HL-60 (cell line): ENCODE measurements around the gene ALG6.
"Not testable (repeated sequence)": the region's sequence is repeated elsewhere in the genome, so short reads cannot be mapped to it uniquely, and the experiment has no call there.

Source experiments
- DNase-seq, 2 experiments: peaks; one replicate each; pipeline ENCODE4 v3.0.0-alpha.2; 2010 to 2020; ENCODE audit warnings: low read depth in 1 of 2, low spot score in 1 of 2
- H3K27ac ChIP-seq: fragments of 250-450 bp; sonication (Bioruptor Pico); replicated peaks from 2 replicates; pipeline ENCODE4 v1.5.1; 2020; ENCODE audit warnings: mild to moderate bottlenecking, moderate library complexity
- H3K27me3 ChIP-seq: fragments of 250-450 bp; sonication (Bioruptor Pico); 2 replicates; pipeline ENCODE4 v1.5.1; 2021; ENCODE audit warnings: mild to moderate bottlenecking, moderate library complexity; ENCODE audit not compliant: insufficient read depth, poor library complexity, severe bottlenecking
- H3K4me3 ChIP-seq: replicated peaks from 2 replicates; pipeline ENCODE4 v1.5.1; 2011; ENCODE audit warnings: mild to moderate bottlenecking, control low read depth, low read length; ENCODE audit not compliant: insufficient read depth
- GABPA ChIP-seq: IDR thresholded peaks from 2 replicates; pipeline ENCODE4 v1.6.1; 2012; ENCODE audit warnings: low read depth
- POLR2AphosphoS5 ChIP-seq: IDR thresholded peaks from 2 replicates; pipeline ENCODE4 v1.6.1; 2012; ENCODE audit warnings: low read depth
- SPI1 ChIP-seq: IDR thresholded peaks from 2 replicates; pipeline ENCODE4 v1.6.1; 2012; ENCODE audit warnings: low read depth, mild to moderate bottlenecking, borderline replicate concordance
- TF ChIP-seq, protein P1 (sequence below): IDR thresholded peaks from one replicate; pipeline ENCODE4 v1.5.1; 2011; ENCODE audit warnings: low read length, control low read depth, inconsistent platforms; ENCODE audit not compliant: insufficient read depth
- TF ChIP-seq, protein P2 (sequence below): IDR thresholded peaks from 2 replicates; pipeline ENCODE4 v1.6.1; 2012; ENCODE audit warnings: low read depth; ENCODE audit not compliant: insufficient replicate concordance

The ALG6 gene

DNA sequence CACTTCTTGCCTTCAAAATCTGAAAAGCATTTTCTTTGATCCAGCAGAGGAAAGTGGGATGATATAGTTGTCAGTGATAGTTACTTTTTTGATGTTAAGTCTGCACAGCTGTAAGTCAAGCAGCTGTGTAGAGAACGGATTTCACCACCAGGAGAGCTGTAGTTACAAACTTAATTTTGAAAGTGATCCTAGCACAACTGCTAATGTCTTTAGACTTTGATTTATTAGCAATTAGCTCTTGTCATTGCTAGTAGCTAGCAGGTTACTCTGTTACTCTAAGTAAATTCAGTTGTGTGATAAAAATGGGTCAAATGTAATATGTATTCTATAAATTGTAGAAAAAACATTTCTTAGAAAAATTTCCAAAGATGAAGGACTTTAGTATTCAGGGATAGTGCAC is 46.0 kb downstream of the ALG6 start:
- TF ChIP-seq SPI1 = no peak
- TF ChIP-seq GABPA = no peak
- TF ChIP-seq, protein P1, sequence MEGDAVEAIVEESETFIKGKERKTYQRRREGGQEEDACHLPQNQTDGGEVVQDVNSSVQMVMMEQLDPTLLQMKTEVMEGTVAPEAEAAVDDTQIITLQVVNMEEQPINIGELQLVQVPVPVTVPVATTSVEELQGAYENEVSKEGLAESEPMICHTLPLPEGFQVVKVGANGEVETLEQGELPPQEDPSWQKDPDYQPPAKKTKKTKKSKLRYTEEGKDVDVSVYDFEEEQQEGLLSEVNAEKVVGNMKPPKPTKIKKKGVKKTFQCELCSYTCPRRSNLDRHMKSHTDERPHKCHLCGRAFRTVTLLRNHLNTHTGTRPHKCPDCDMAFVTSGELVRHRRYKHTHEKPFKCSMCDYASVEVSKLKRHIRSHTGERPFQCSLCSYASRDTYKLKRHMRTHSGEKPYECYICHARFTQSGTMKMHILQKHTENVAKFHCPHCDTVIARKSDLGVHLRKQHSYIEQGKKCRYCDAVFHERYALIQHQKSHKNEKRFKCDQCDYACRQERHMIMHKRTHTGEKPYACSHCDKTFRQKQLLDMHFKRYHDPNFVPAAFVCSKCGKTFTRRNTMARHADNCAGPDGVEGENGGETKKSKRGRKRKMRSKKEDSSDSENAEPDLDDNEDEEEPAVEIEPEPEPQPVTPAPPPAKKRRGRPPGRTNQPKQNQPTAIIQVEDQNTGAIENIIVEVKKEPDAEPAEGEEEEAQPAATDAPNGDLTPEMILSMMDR = no peak
- TF ChIP-seq, protein P2, sequence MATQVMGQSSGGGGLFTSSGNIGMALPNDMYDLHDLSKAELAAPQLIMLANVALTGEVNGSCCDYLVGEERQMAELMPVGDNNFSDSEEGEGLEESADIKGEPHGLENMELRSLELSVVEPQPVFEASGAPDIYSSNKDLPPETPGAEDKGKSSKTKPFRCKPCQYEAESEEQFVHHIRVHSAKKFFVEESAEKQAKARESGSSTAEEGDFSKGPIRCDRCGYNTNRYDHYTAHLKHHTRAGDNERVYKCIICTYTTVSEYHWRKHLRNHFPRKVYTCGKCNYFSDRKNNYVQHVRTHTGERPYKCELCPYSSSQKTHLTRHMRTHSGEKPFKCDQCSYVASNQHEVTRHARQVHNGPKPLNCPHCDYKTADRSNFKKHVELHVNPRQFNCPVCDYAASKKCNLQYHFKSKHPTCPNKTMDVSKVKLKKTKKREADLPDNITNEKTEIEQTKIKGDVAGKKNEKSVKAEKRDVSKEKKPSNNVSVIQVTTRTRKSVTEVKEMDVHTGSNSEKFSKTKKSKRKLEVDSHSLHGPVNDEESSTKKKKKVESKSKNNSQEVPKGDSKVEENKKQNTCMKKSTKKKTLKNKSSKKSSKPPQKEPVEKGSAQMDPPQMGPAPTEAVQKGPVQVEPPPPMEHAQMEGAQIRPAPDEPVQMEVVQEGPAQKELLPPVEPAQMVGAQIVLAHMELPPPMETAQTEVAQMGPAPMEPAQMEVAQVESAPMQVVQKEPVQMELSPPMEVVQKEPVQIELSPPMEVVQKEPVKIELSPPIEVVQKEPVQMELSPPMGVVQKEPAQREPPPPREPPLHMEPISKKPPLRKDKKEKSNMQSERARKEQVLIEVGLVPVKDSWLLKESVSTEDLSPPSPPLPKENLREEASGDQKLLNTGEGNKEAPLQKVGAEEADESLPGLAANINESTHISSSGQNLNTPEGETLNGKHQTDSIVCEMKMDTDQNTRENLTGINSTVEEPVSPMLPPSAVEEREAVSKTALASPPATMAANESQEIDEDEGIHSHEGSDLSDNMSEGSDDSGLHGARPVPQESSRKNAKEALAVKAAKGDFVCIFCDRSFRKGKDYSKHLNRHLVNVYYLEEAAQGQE = no peak
- TF ChIP-seq POLR2AphosphoS5 = no peak

DNA sequence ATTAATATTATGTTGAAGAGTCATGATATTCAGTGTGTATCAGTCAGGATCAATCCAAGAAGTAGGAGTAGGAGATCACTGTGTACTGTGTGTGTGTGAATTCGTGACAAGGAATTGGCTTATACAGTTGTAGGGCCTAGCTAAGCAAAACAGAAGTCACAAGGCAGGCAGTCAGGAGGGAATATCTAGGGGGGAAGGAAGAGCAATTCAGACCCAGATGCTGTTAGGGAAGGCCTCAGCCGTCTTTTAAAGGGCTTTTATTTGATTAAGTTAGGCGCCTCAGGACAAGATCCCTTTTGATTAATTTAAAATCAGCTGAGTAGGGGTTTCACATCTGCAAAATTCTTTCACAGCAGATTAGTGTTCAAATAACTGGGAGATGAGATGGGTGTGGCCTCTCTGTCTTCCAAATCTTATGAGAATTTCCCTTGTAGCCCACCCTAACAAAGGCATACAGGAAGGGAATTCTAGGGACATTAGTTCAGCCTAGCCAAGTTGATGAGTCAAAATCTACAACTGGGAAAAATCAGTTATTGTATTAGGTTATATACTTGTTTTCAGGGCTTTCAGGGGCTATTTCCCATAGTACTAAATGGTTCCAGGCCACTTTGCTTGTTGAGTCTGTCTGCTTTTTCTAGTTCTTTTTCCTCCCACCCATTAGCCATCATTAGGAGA is 47.4 kb downstream of the ALG6 start:
- no peak for TF ChIP-seq SPI1
- no peak overlapping the region for H3K4me3 ChIP-seq
- no peak overlapping the region for H3K27ac ChIP-seq
- no peak for DNase-seq
- H3K27me3 ChIP-seq = no peaks in the 10 kb centered on the region

More for the DNA sequence above, 46.0 kb downstream of the ALG6 start:
- Histone ChIP-seq H3K27me3 (no peaks in the 10 kb centered on the region), H3K27ac (no peak overlapping the region), H3K4me3 (no peak overlapping the region)
- no peak for DNase-seq

DNA sequence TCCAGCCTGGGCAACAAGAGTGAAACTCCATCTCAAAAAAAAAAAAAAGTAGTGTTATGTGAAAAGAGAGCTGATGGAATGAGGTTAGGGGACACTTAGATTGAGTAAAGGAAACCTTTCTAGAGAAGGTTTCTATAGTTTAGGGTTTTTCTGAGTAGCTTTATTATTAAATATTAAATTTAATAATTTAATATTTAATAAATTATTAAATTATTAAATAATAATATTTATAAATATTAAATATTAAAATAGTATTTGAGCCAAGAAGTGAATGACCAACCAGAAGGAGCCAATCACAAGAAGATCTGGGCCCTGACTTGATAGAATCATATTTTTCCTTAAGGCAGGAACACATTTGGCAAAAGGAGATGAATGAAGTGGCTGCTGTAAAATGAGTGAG is 50.7 kb downstream of the ALG6 start:
- no peak for DNase-seq
- TF ChIP-seq, protein P1 = no peak
- TF ChIP-seq GABPA (no peak), SPI1 (no peak), POLR2AphosphoS5 (no peak)
- TF ChIP-seq, protein P2 = no peak
- no peaks in the 10 kb centered on the region for H3K27me3 ChIP-seq

DNA sequence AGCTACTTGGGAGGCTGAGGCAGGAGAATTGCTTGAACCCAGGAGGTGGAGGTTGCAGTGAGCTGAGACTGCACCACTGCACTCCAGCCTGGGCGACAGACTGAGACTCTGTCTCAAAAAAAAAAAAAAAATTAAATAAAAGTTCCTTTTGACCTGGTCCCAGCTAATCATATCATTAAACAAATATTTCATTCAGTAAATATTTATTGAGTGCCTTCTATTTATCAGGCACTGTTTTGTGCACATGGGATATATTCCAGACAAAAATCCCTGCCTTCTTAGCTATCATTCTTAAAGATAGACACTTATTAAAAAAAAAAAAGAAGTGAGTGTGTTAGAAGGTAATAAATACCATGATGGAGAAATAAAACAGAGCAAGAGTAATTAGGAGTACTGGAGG is 53.3 kb downstream of the ALG6 start:
- not testable (repeated sequence) for H3K4me3 ChIP-seq, H3K27ac ChIP-seq, DNase-seq, H3K27me3 ChIP-seq

More for the DNA sequence above, 50.7 kb downstream of the ALG6 start:
- H3K4me3 ChIP-seq = no peak overlapping the region
- H3K27ac ChIP-seq = no peak overlapping the region

DNA sequence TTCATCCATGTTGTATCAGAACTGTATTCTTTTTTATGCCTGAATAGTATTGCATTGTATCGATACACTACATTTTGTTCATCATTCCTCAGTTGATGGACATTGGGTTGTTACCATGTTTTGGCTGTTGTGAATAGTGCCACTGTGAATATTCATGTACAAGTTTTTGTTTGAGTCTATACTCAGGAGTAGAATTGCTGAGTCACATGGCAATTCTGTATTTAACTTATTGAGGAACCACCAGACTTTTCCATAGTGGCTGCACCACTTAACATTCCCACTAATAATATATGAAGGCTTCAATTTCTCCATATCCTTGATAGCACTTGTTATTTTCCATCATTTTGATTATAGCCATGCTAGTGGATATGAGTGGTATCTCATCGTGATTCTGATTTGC is 56.2 kb downstream of the ALG6 start:
- TF ChIP-seq, protein P1 = no peak
- TF ChIP-seq, protein P2 = no peak
- TF ChIP-seq SPI1 = no peak
- no peak for TF ChIP-seq POLR2AphosphoS5
- no peak for TF ChIP-seq GABPA
- no peaks in the 10 kb centered on the region for H3K27me3 ChIP-seq
- H3K27ac ChIP-seq = no peak overlapping the region
- H3K4me3 ChIP-seq = no peak overlapping the region
- no peak for DNase-seq
